ENCODE data around the gene PI4KA.
"Not testable (repeated sequence)": the region's sequence is repeated elsewhere in the genome, so short reads cannot be mapped to it uniquely, and the experiment has no call there.

The PI4KA gene

GRCh38 chr22:20746431-20747189 lies 112.0 kb downstream of the PI4KA start:
- no peak for DNase-seq

- DNase-seq = no peak
These were observed 113.5 kb downstream of the PI4KA start for GRCh38 chr22:20745119-20745518.

GRCh38 chr22:20744456-20744855 lies 114.2 kb downstream of the PI4KA start:
- no peak for DNase-seq

GRCh38 chr22:20742764-20743163 lies 115.8 kb downstream of the PI4KA start:
- no peak for DNase-seq

GRCh38 chr22:20741634-20742581 lies 116.7 kb downstream of the PI4KA start:
- DNase-seq = peak; percentile 22

GRCh38 chr22:20741008-20741633 lies 117.5 kb downstream of the PI4KA start:
- DNase-seq = no peak

- no peak for DNase-seq
These were observed 118.2 kb downstream of the PI4KA start for GRCh38 chr22:20740222-20740951.

- no peak for DNase-seq
These were observed 120.1 kb downstream of the PI4KA start for GRCh38 chr22:20738394-20739089.

- DNase-seq = not testable (repeated sequence)
These were observed 121.7 kb downstream of the PI4KA start for GRCh38 chr22:20736891-20737290.

- not testable (repeated sequence) for DNase-seq
These were observed 123.1 kb downstream of the PI4KA start for GRCh38 chr22:20735356-20736162.

- DNase-seq = not testable (repeated sequence)
These were observed 126.2 kb downstream of the PI4KA start for GRCh38 chr22:20732431-20732830.

GRCh38 chr22:20729194-20729593 lies 129.4 kb downstream of the PI4KA start:
- DNase-seq = no peak

GRCh38 chr22:20728523-20729190 lies 130.0 kb downstream of the PI4KA start:
- DNase-seq = no peak

- no peak for DNase-seq
These were observed 131.2 kb downstream of the PI4KA start for GRCh38 chr22:20727118-20728015.

GRCh38 chr22:20725987-20726558 lies 132.5 kb downstream of the PI4KA start:
- no peak for DNase-seq

GRCh38 chr22:20724676-20725454 lies 133.7 kb downstream of the PI4KA start:
- DNase-seq = no peak

GRCh38 chr22:20721409-20722218 lies 137.0 kb downstream of the PI4KA start:
- no peak for DNase-seq
